IMR-90 (cell line): ENCODE data around the gene ASB1. TPM values are rescaled to one million over a fixed set of nuclear protein-coding genes. Genes with fewer than 3 reads are reported as not detected.

ENCODE experiments used
- ATAC-seq: fragments of 200-7000 bp; cut with Tn5 transposase; 2 replicates; pipeline ENCODE4 v1.9.1; 2020; ENCODE audit warnings: low read depth, mild to moderate bottlenecking, moderate library complexity
- BruUV-seq: library from RNA; stranded (reverse); fragments of 400-500 nt; replicated peaks from 2 replicates; lab custom pipeline; 2021; lab: Mats Ljungman, UMichigan
- CTCF ChIA-PET: fragments of 300-600 bp; formaldehyde crosslinking; extraction: SDS; loops from one replicate; lab custom pipeline; 2021; ENCODE audit warnings: antibody characterized with exemption; lab: Yijun Ruan, JAX
- POLR2A ChIA-PET: fragments of 300-600 bp; sonication (Branson Sonifier 250); formaldehyde crosslinking; loops from one replicate; lab custom pipeline; 2022; ENCODE audit warnings: antibody characterized with exemption; ENCODE audit not compliant: unreplicated experiment; lab: Charles Lee
- DNase-seq: peaks from one replicate; pipeline ENCODE4 v3.0.0; 2013
- H2AFZ ChIP-seq: replicated peaks from 2 replicates; pipeline ENCODE3; 2013; ENCODE audit warnings: low read length, mild to moderate bottlenecking; ENCODE audit not compliant: poor library complexity
- H2AK5ac ChIP-seq: 2 replicates; pipeline ENCODE4 v1.6.1; 2013; ENCODE audit warnings: low read depth, low read length, inconsistent platforms
- H2AK9ac ChIP-seq: replicated peaks from 2 replicates; pipeline ENCODE3; 2013; ENCODE audit warnings: mild to moderate bottlenecking, low read depth, low read length, moderate library complexity; ENCODE audit not compliant: poor library complexity
- H2BK120ac ChIP-seq: 2 replicates; pipeline ENCODE4 v1.6.1; 2013; ENCODE audit warnings: low read depth, low read length, inconsistent platforms
- H2BK15ac ChIP-seq: 3 replicates; pipeline ENCODE4 v1.6.1; 2013; ENCODE audit warnings: low read depth, low read length, inconsistent platforms
- H2BK20ac ChIP-seq: 2 replicates; pipeline ENCODE4 v1.6.1; 2013; ENCODE audit warnings: low read depth, mild to moderate bottlenecking, inconsistent platforms, low read length, moderate library complexity
- H2BK5ac ChIP-seq: 2 replicates; pipeline ENCODE4 v1.6.1; 2013; ENCODE audit warnings: mild to moderate bottlenecking, low read depth, low read length, inconsistent platforms; ENCODE audit not compliant: poor library complexity, severe bottlenecking
- H3K14ac ChIP-seq: replicated peaks from 2 replicates; pipeline ENCODE4 v1.6.1; 2013; ENCODE audit warnings: low read depth, low read length, inconsistent platforms
- H3K18ac ChIP-seq: 2 replicates; pipeline ENCODE4 v1.6.1; 2013; ENCODE audit warnings: low read depth, low read length, control low read depth
- H3K23ac ChIP-seq: 2 replicates; pipeline ENCODE4 v1.6.1; 2013; ENCODE audit warnings: low read depth, low read length, inconsistent platforms
- H3K27ac ChIP-seq: 2 replicates; pipeline ENCODE4 v1.5.1; 2013; ENCODE audit warnings: mild to moderate bottlenecking, control low read depth, low read length; ENCODE audit not compliant: insufficient read depth
- H3K27me3 ChIP-seq: 2 replicates; pipeline ENCODE4 v1.6.1; 2013; ENCODE audit warnings: low read length; ENCODE audit not compliant: control insufficient read depth, insufficient read depth
- H3K36me3 ChIP-seq: 2 replicates; pipeline ENCODE4 v1.6.1; 2013; ENCODE audit warnings: low read length, mixed read lengths; ENCODE audit not compliant: control insufficient read depth, insufficient read depth
- H3K4ac ChIP-seq: 2 replicates; pipeline ENCODE4 v1.6.1; 2013; ENCODE audit warnings: low read depth, low read length, inconsistent platforms
- H3K4me1 ChIP-seq: 2 replicates; pipeline ENCODE4 v1.6.1; 2013; ENCODE audit warnings: low read length, mixed read lengths; ENCODE audit not compliant: control insufficient read depth, insufficient read depth
- H3K4me2 ChIP-seq: 2 replicates; pipeline ENCODE4 v1.6.1; 2013; ENCODE audit warnings: low read depth, mild to moderate bottlenecking, control low read depth, low read length, moderate library complexity
- H3K4me3 ChIP-seq: 2 replicates; pipeline ENCODE4 v1.5.1; 2013; ENCODE audit warnings: low read depth, mild to moderate bottlenecking, control low read depth, low read length, moderate library complexity; ENCODE audit not compliant: insufficient read depth
- H3K56ac ChIP-seq: 2 replicates; pipeline ENCODE4 v1.6.1; 2013; ENCODE audit warnings: low read length, inconsistent platforms; ENCODE audit not compliant: insufficient read depth; ENCODE audit errors: extremely low read depth
- H3K79me1 ChIP-seq, 2 experiments: 2 replicates each; pipeline ENCODE4 v1.6.1; 2013; ENCODE audit warnings: low read length in 2 of 2, inconsistent platforms in 1 of 2, low read depth in 1 of 2
- H3K9ac ChIP-seq: 2 replicates; pipeline ENCODE4 v1.6.1; 2013; ENCODE audit warnings: low read depth, low read length, control low read depth
- H3K9me1 ChIP-seq: 2 replicates; pipeline ENCODE4 v1.6.1; 2013; ENCODE audit warnings: low read length, inconsistent platforms; ENCODE audit not compliant: insufficient read depth
- H3K9me3 ChIP-seq: 2 replicates; pipeline ENCODE4 v1.6.1; 2013; ENCODE audit warnings: low read length; ENCODE audit not compliant: control insufficient read depth, insufficient read depth
- H4K20me1 ChIP-seq: 2 replicates; pipeline ENCODE4 v1.6.1; 2013; ENCODE audit warnings: low read length, inconsistent platforms; ENCODE audit not compliant: insufficient read depth
- H4K5ac ChIP-seq: 2 replicates; pipeline ENCODE4 v1.6.1; 2013; ENCODE audit warnings: mild to moderate bottlenecking, low read depth, low read length, control low read depth
- H4K8ac ChIP-seq, 2 experiments: 2 replicates each; pipeline ENCODE4 v1.6.1; 2013; ENCODE audit warnings: low read depth in 2 of 2, low read length in 2 of 2, control low read depth in 1 of 2, inconsistent platforms in 1 of 2
- H4K91ac ChIP-seq: 2 replicates; pipeline ENCODE4 v1.6.1; 2013; ENCODE audit warnings: low read depth, low read length, inconsistent platforms; ENCODE audit not compliant: insufficient read depth
- CTCF ChIP-seq: conservative IDR thresholded peaks from 2 replicates; pipeline ENCODE4 v1.5.1; 2012; ENCODE audit warnings: mild to moderate bottlenecking, low read depth, low read length, improper control_type of control experiment
- ELK1 ChIP-seq: fragments of 150-350 bp; IDR thresholded peaks from 2 replicates; pipeline ENCODE4 v1.6.1; 2016; ENCODE audit warnings: low read depth, mild to moderate bottlenecking, low read length, moderate library complexity, borderline replicate concordance
- NFE2L2 ChIP-seq: fragments of 150-350 bp; IDR thresholded peaks from 2 replicates; pipeline ENCODE4 v1.6.1; 2016; ENCODE audit warnings: low read depth, mild to moderate bottlenecking, low read length
- POLR2A ChIP-seq: IDR thresholded peaks from 2 replicates; pipeline ENCODE4 v1.6.1; 2012; ENCODE audit warnings: mild to moderate bottlenecking, low read depth, low read length
- SMC3 ChIP-seq: fragments of 150-350 bp; IDR thresholded peaks from 2 replicates; pipeline ENCODE4 v1.6.1; 2016; ENCODE audit warnings: low read depth, mild to moderate bottlenecking, antibody characterized with exemption, low read length, moderate library complexity
- USF2 ChIP-seq: fragments of 150-350 bp; IDR thresholded peaks from 2 replicates; pipeline ENCODE4 v1.6.1; 2017; ENCODE audit warnings: mild to moderate bottlenecking, antibody characterized with exemption, low read length, low read depth
- WGBS, 2 experiments: methylation state at CpG; one replicate each; pipeline versions ENCODE4 v1.1.5 to v1.1.7; 2013; ENCODE audit warnings: missing lambda C conversion rate in 2 of 2; ENCODE audit not compliant: insufficient read length in 1 of 2; ENCODE audit errors: extremely low coverage in 2 of 2; 5-methylcytosine and 5-hydroxymethylcytosine counted together
- dilution Hi-C: fragments of 300-500 bp; cut with HindIII; formaldehyde crosslinking; loops from one replicate; pipeline ENCODE4 v1.14.3; 2018; ENCODE audit warnings: low sequenced_read_pairs; ENCODE audit not compliant: unreplicated experiment
- in situ Hi-C: fragments of 300-500 bp; cut with MboI; formaldehyde crosslinking; loops from 3 replicates; pipeline ENCODE4 v1.14.3; 2019; ENCODE audit warnings: low sequenced_read_pairs, inconsistent platforms, mixed read lengths
- intact Hi-C: fragments of 100-400 bp; cut with micrococcal nuclease; formaldehyde crosslinking; loops from 2 replicates; pipeline ENCODE4 v1.10.0; 2022
- polyA plus RNA-seq, 3 experiments: library from polyadenylated mRNA; depleted of rRNA; stranded (reverse); fragments of >200 nt; gene quantifications; 2 replicates each; pipeline ENCODE4 v1.2.3, GENCODE V29; 2012; ENCODE audit warnings: low replicate concordance in 1 of 3
- total RNA-seq: library from RNA; depleted of rRNA; stranded (reverse); fragments of >200 nt; gene quantifications from 2 replicates; pipeline ENCODE4 v1.2.3, GENCODE V29; 2012

Gene ASB1
- total and polyA plus RNA-seq, 2 of the 4 experiments (the other 2 are of a cell fraction): 23.5 to 37.3 TPM

DNA sequence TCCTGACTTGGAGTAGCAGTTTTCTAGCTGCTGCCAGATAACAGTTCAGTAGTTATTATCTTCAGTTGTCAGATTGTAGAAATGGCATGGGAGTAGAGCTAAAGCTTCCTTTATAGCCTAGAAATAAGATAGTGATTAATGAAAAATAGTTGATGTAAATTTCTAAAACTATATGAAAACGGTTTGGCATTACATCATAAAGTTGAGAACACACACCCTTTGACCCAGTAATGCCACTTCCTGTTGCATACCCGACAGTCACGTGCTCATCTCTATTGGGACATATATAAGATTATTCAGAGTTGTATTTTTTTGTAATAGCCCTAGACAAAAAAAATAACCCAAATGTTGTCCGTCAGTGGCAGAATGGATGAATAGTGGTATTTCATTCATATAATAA, 39.4 kb upstream of the ASB1 start:
- Histone ChIP-seq H3K14ac (no peak overlapping the region), H3K4me3 (no peak overlapping the region), H3K9me3 (no peaks in the 10 kb centered on the region), H3K18ac (no peak overlapping the region), H3K27ac (no peak overlapping the region), H2AK5ac (no peak overlapping the region), H2BK20ac (no peak overlapping the region), H4K20me1 (no peaks in the 10 kb centered on the region), H4K5ac (no peak overlapping the region), H2BK5ac (no peak overlapping the region), H3K9me1 (peaks cover 4% of the 10 kb centered on the region; the same call in 1 of the 2 replicates), H3K4me1 (peaks cover 4% of the 10 kb centered on the region), H3K23ac (no peak overlapping the region), H3K56ac (no peak overlapping the region), H4K91ac (no peak overlapping the region), H2AK9ac (no peak overlapping the region), H3K79me1 (peaks cover 0 to 4% of the 10 kb centered on the region in 2 experiments; a peak in 2 of 4 replicates), H2BK15ac (no peak overlapping the region), H3K4me2 (no peak overlapping the region), H2BK120ac (no peak overlapping the region), H3K9ac (no peak overlapping the region), H3K4ac (no peak overlapping the region), H4K8ac (no peak overlapping the region), H3K27me3 (no peaks in the 10 kb centered on the region), H2AFZ (no peak overlapping the region), H3K36me3 (peaks cover 6% of the 10 kb centered on the region)
- intact Hi-C loops (no loop called here), dilution Hi-C loops (no loop called here), in situ Hi-C loops (no loop called here)
- ChIA-PET CTCF (interaction anchor here (0.7 to 1.4 kb wide), 3 partner anchors 17 to 129 kb away, joined by 3 to 5 read pairs (median 4); no protein-coding TSS in a partner anchor), POLR2A (no interaction called here)
- no CpG with 5 or more reads among the region's 4 CpGs for WGBS, 2 experiments
- DNase-seq (no peak), ATAC-seq (no peak)
- BruUV-seq: no TSS peak
- no peak for TF ChIP-seq SMC3
- TF ChIP-seq ELK1: no peak
- TF ChIP-seq USF2: no peak
- TF ChIP-seq CTCF: no peak
- no peak for TF ChIP-seq NFE2L2
- no peak for TF ChIP-seq POLR2A
